GM12801 (cell line): ENCODE data around the gene TJP3.

ENCODE experiments used
- TF ChIP-seq, protein P1 (sequence below): IDR thresholded peaks from one replicate; pipeline ENCODE4 v1.5.1; 2011; ENCODE audit warnings: control low read depth; ENCODE audit not compliant: insufficient read length; ENCODE audit errors: extremely low read depth

The TJP3 gene

GRCh38 chr19:3762501-3763459, 54.6 kb downstream of the TJP3 start, which contains the start of gene MRPL54:
TSS of gene MRPL54 (plus strand) at chr19:3762682. CDS start at chr19:3762701, 19 bp downstream.
- TF ChIP-seq, protein P1, sequence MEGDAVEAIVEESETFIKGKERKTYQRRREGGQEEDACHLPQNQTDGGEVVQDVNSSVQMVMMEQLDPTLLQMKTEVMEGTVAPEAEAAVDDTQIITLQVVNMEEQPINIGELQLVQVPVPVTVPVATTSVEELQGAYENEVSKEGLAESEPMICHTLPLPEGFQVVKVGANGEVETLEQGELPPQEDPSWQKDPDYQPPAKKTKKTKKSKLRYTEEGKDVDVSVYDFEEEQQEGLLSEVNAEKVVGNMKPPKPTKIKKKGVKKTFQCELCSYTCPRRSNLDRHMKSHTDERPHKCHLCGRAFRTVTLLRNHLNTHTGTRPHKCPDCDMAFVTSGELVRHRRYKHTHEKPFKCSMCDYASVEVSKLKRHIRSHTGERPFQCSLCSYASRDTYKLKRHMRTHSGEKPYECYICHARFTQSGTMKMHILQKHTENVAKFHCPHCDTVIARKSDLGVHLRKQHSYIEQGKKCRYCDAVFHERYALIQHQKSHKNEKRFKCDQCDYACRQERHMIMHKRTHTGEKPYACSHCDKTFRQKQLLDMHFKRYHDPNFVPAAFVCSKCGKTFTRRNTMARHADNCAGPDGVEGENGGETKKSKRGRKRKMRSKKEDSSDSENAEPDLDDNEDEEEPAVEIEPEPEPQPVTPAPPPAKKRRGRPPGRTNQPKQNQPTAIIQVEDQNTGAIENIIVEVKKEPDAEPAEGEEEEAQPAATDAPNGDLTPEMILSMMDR = no peak

GRCh38 chr19:3765121-3765520, 56.9 kb downstream of the TJP3 start:
- TF ChIP-seq, protein P1 = no peak

DNA sequence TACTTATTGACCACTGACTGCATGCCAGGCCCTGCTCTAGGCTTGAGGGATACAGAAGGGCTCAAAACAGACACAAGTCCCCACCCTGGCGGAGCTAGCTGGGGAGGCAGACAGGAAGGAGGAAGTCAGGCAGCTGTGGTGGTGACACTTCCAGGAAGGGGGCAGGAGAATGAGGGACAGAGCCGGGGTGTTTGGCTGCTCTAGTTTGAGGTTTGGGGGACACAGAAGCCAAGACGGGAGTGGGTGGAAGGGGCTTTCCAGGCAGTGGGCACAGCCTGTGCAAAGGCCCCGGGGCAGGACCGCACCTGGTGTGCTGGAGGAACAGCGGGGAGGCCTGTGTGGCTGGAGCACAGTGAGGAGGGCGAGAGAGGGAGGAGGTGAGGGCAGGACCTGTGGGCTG, 58.3 kb downstream of the TJP3 start:
- TF ChIP-seq, protein P1 = no peak

GRCh38 chr19:3767050-3767449, 58.9 kb downstream of the TJP3 start:
- TF ChIP-seq, protein P1 = no peak

- TF ChIP-seq, protein P1 = no peak
Observed at GRCh38 chr19:3768015-3768747, 60.0 kb downstream of the TJP3 start.

DNA sequence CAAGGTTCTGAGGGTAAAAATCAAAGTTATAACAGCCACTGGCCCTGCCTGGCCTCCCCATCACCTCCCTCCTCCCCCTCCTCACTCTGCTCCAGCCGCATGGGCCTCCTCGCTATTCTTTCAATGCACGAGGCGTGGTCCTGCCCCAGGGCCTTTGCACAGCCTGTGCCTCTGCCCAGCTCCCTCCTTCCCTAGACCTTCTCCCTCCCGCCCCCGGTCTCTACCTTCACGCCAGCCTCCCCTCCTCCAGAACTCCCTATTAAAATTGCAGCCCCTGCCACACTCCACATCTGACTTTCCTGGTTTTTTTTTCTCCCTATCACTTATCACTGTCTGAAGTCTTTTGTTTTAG, 60.5 kb downstream of the TJP3 start:
- TF ChIP-seq, protein P1 = no peak

DNA sequence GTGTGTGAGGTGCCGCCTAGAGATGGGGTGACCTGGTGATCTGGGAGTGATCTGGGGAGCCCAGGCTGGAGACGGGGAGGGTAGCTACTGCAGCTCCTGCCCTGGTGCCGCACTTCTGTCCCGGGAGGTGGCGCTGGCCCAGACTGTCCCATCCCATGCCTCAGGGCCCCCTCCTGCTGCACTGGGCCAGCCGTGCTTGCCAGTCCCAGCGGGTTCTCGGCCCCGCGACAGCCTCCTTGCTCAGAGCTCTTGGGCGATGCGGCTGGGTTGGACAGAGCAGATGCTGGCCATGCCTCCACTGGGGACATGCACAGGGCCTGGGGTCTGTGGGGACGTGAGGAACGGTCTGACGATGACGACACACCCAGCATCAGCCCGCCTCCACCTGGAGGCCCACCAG, 61.3 kb downstream of the TJP3 start:
- TF ChIP-seq, protein P1 = no peak
